ENCODE results near the gene RNF149.

RNF149 gene

GRCh38 chr2:101295895-101296294, 12.6 kb downstream of the RNF149 start:
- no peaks in the 10 kb centered on the region for H3K4me1 ChIP-seq (ENCODE audit: insufficient read depth, low read length)
- H3K4me3 ChIP-seq (ENCODE audit: low read length): no peak overlapping the region
- peaks cover 34% of the 10 kb centered on the region for H3K36me3 ChIP-seq (ENCODE audit: insufficient read depth, low read length)
- 100% methylated on average over 2 of the region's 2 CpGs for WGBS
- no peak overlapping the region for H3K27ac ChIP-seq (ENCODE audit: low read depth, low read length)
- H3K9me3 ChIP-seq (ENCODE audit: insufficient read depth, low read depth, low read length): no peaks in the 10 kb centered on the region
- H3K9ac ChIP-seq (ENCODE audit: low read depth, low read length): no peak overlapping the region
- H3K27me3 ChIP-seq (ENCODE audit: insufficient read depth, low read length): no peaks in the 10 kb centered on the region

- H3K9ac ChIP-seq (ENCODE audit: low read depth, low read length): no peak overlapping the region
- H3K4me3 ChIP-seq (ENCODE audit: low read length): no peak overlapping the region
- peaks cover 41% of the 10 kb centered on the region for H3K36me3 ChIP-seq (ENCODE audit: insufficient read depth, low read length)
- H3K4me1 ChIP-seq (ENCODE audit: insufficient read depth, low read length): no peaks in the 10 kb centered on the region
- no peaks in the 10 kb centered on the region for H3K9me3 ChIP-seq (ENCODE audit: insufficient read depth, low read depth, low read length)
- H3K27me3 ChIP-seq (ENCODE audit: insufficient read depth, low read length): no peaks in the 10 kb centered on the region
- WGBS: 97% methylated on average over 5 of the region's 6 CpGs
- H3K27ac ChIP-seq (ENCODE audit: low read depth, low read length): no peak overlapping the region
These were observed 13.6 kb downstream of the RNF149 start for GRCh38 chr2:101294861-101295260.

- Histone ChIP-seq H3K27ac (ENCODE audit: low read depth, low read length) (no peak overlapping the region), H3K36me3 (ENCODE audit: insufficient read depth, low read length) (peaks cover 47% of the 10 kb centered on the region), H3K9ac (ENCODE audit: low read depth, low read length) (no peak overlapping the region), H3K27me3 (ENCODE audit: insufficient read depth, low read length) (no peaks in the 10 kb centered on the region), H3K9me3 (ENCODE audit: insufficient read depth, low read depth, low read length) (no peaks in the 10 kb centered on the region), H3K4me1 (ENCODE audit: insufficient read depth, low read length) (no peaks in the 10 kb centered on the region), H3K4me3 (ENCODE audit: low read length) (no peak overlapping the region)
- WGBS: 90% methylated on average over 2 of the region's 2 CpGs
These were observed 15.0 kb downstream of the RNF149 start for GRCh38 chr2:101293544-101293943.

- 92% methylated on average over 2 of the region's 3 CpGs for WGBS
- no peak overlapping the region for H3K4me3 ChIP-seq (ENCODE audit: low read length)
- no peaks in the 10 kb centered on the region for H3K27me3 ChIP-seq (ENCODE audit: insufficient read depth, low read length)
- H3K9ac ChIP-seq (ENCODE audit: low read depth, low read length): no peak overlapping the region
- H3K36me3 ChIP-seq (ENCODE audit: insufficient read depth, low read length): peaks cover 63% of the 10 kb centered on the region
- H3K4me1 ChIP-seq (ENCODE audit: insufficient read depth, low read length): no peaks in the 10 kb centered on the region
- no peak overlapping the region for H3K27ac ChIP-seq (ENCODE audit: low read depth, low read length)
- H3K9me3 ChIP-seq (ENCODE audit: insufficient read depth, low read depth, low read length): no peaks in the 10 kb centered on the region
These were observed 16.5 kb downstream of the RNF149 start for GRCh38 chr2:101291973-101292372.

- Histone ChIP-seq H3K9me3 (ENCODE audit: insufficient read depth, low read depth, low read length) (no peaks in the 10 kb centered on the region), H3K4me3 (ENCODE audit: low read length) (no peak overlapping the region), H3K9ac (ENCODE audit: low read depth, low read length) (no peak overlapping the region), H3K27me3 (ENCODE audit: insufficient read depth, low read length) (no peaks in the 10 kb centered on the region), H3K27ac (ENCODE audit: low read depth, low read length) (no peak overlapping the region), H3K4me1 (ENCODE audit: insufficient read depth, low read length) (no peaks in the 10 kb centered on the region), H3K36me3 (ENCODE audit: insufficient read depth, low read length) (peaks cover 75% of the 10 kb centered on the region)
These were observed 17.8 kb downstream of the RNF149 start for GRCh38 chr2:101290711-101291110.

- Histone ChIP-seq H3K4me1 (ENCODE audit: insufficient read depth, low read length) (no peaks in the 10 kb centered on the region), H3K36me3 (ENCODE audit: insufficient read depth, low read length) (peaks cover 86% of the 10 kb centered on the region), H3K9me3 (ENCODE audit: insufficient read depth, low read depth, low read length) (no peaks in the 10 kb centered on the region), H3K27me3 (ENCODE audit: insufficient read depth, low read length) (no peaks in the 10 kb centered on the region), H3K9ac (ENCODE audit: low read depth, low read length) (no peak overlapping the region), H3K27ac (ENCODE audit: low read depth, low read length) (no peak overlapping the region), H3K4me3 (ENCODE audit: low read length) (no peak overlapping the region)
- WGBS: 90% methylated on average over 1 of the region's 2 CpGs
These were observed 21.2 kb downstream of the RNF149 start for GRCh38 chr2:101287303-101287702.

- 98% methylated on average over 6 of the region's 6 CpGs for WGBS
- Histone ChIP-seq H3K4me1 (ENCODE audit: insufficient read depth, low read length) (no peaks in the 10 kb centered on the region), H3K27me3 (ENCODE audit: insufficient read depth, low read length) (no peaks in the 10 kb centered on the region), H3K9ac (ENCODE audit: low read depth, low read length) (no peak overlapping the region), H3K9me3 (ENCODE audit: insufficient read depth, low read depth, low read length) (no peaks in the 10 kb centered on the region), H3K27ac (ENCODE audit: low read depth, low read length) (no peak overlapping the region), H3K4me3 (ENCODE audit: low read length) (no peak overlapping the region), H3K36me3 (ENCODE audit: insufficient read depth, low read length) (peaks cover 86% of the 10 kb centered on the region)
These were observed 21.8 kb downstream of the RNF149 start for GRCh38 chr2:101286684-101287083.

- WGBS: 92% methylated on average over 3 of the region's 3 CpGs
- Histone ChIP-seq H3K4me1 (ENCODE audit: insufficient read depth, low read length) (no peaks in the 10 kb centered on the region), H3K27me3 (ENCODE audit: insufficient read depth, low read length) (no peaks in the 10 kb centered on the region), H3K9me3 (ENCODE audit: insufficient read depth, low read depth, low read length) (no peaks in the 10 kb centered on the region), H3K36me3 (ENCODE audit: insufficient read depth, low read length) (peaks cover 99% of the 10 kb centered on the region), H3K27ac (ENCODE audit: low read depth, low read length) (no peak overlapping the region), H3K4me3 (ENCODE audit: low read length) (no peak overlapping the region), H3K9ac (ENCODE audit: low read depth, low read length) (no peak overlapping the region)
These were observed 25.5 kb downstream of the RNF149 start for GRCh38 chr2:101282980-101283379.

GRCh38 chr2:101281482-101281881, 27.0 kb downstream of the RNF149 start:
- Histone ChIP-seq H3K36me3 (ENCODE audit: insufficient read depth, low read length) (peaks cover 88% of the 10 kb centered on the region), H3K27me3 (ENCODE audit: insufficient read depth, low read length) (no peaks in the 10 kb centered on the region), H3K9ac (ENCODE audit: low read depth, low read length) (no peak overlapping the region), H3K27ac (ENCODE audit: low read depth, low read length) (no peak overlapping the region), H3K4me1 (ENCODE audit: insufficient read depth, low read length) (no peaks in the 10 kb centered on the region), H3K9me3 (ENCODE audit: insufficient read depth, low read depth, low read length) (no peaks in the 10 kb centered on the region), H3K4me3 (ENCODE audit: low read length) (no peak overlapping the region)
- 95% methylated on average over 4 of the region's 4 CpGs for WGBS

GRCh38 chr2:101278925-101279324, 29.6 kb downstream of the RNF149 start:
- Histone ChIP-seq H3K4me3 (ENCODE audit: low read length) (no peak overlapping the region), H3K27ac (ENCODE audit: low read depth, low read length) (no peak overlapping the region), H3K9me3 (ENCODE audit: insufficient read depth, low read depth, low read length) (no peaks in the 10 kb centered on the region), H3K9ac (ENCODE audit: low read depth, low read length) (no peak overlapping the region), H3K27me3 (ENCODE audit: insufficient read depth, low read length) (no peaks in the 10 kb centered on the region), H3K4me1 (ENCODE audit: insufficient read depth, low read length) (no peaks in the 10 kb centered on the region), H3K36me3 (ENCODE audit: insufficient read depth, low read length) (peaks cover 77% of the 10 kb centered on the region)
- WGBS: 95% methylated on average over 3 of the region's 3 CpGs

- H3K27ac ChIP-seq (ENCODE audit: low read depth, low read length): no peak overlapping the region
- no peaks in the 10 kb centered on the region for H3K27me3 ChIP-seq (ENCODE audit: insufficient read depth, low read length)
- H3K9me3 ChIP-seq (ENCODE audit: insufficient read depth, low read depth, low read length): no peaks in the 10 kb centered on the region
- peaks cover 76% of the 10 kb centered on the region for H3K36me3 ChIP-seq (ENCODE audit: insufficient read depth, low read length)
- H3K4me1 ChIP-seq (ENCODE audit: insufficient read depth, low read length): no peaks in the 10 kb centered on the region
- no peak overlapping the region for H3K4me3 ChIP-seq (ENCODE audit: low read length)
- no peak overlapping the region for H3K9ac ChIP-seq (ENCODE audit: low read depth, low read length)
- 91% methylated on average over 6 of the region's 7 CpGs for WGBS
These were observed 31.4 kb downstream of the RNF149 start for GRCh38 chr2:101277111-101277510.

- WGBS: 96% methylated on average over 5 of the region's 5 CpGs
- peaks cover 77% of the 10 kb centered on the region for H3K36me3 ChIP-seq (ENCODE audit: insufficient read depth, low read length)
These were observed 34.4 kb downstream of the RNF149 start for GRCh38 chr2:101274142-101274541.

More at GRCh38 chr2:101274142-101274541, 34.4 kb downstream of the RNF149 start:
- Histone ChIP-seq H3K9ac (ENCODE audit: low read depth, low read length) (no peak overlapping the region), H3K9me3 (ENCODE audit: insufficient read depth, low read depth, low read length) (no peaks in the 10 kb centered on the region), H3K4me3 (ENCODE audit: low read length) (no peak overlapping the region), H3K27ac (ENCODE audit: low read depth, low read length) (no peak overlapping the region), H3K27me3 (ENCODE audit: insufficient read depth, low read length) (no peaks in the 10 kb centered on the region), H3K4me1 (ENCODE audit: insufficient read depth, low read length) (no peaks in the 10 kb centered on the region)

Data from HUES64 (cell line).